ENCODE data around the gene PTGES.

The PTGES gene

GRCh38 chr9:129716091-129716490 lies 36.8 kb downstream of the PTGES start:
- no peak for DNase-seq

- DNase-seq, result no peak
These were observed 38.3 kb downstream of the PTGES start for GRCh38 chr9:129714511-129715061.

GRCh38 chr9:129713402-129713679 lies 39.5 kb downstream of the PTGES start:
- no peak for DNase-seq

- DNase-seq, result no peak
These were observed 40.0 kb downstream of the PTGES start for GRCh38 chr9:129712634-129713401.

GRCh38 chr9:129710169-129710453 lies 42.7 kb downstream of the PTGES start:
- DNase-seq, result no peak

GRCh38 chr9:129709438-129710168 lies 43.2 kb downstream of the PTGES start:
- no peak for DNase-seq

GRCh38 chr9:129708793-129709192 lies 44.0 kb downstream of the PTGES start:
- DNase-seq, result no peak

- no peak for DNase-seq
These were observed 48.0 kb downstream of the PTGES start for GRCh38 chr9:129704807-129705206.

- no peak for DNase-seq
These were observed 49.0 kb downstream of the PTGES start for GRCh38 chr9:129703667-129704355.

GRCh38 chr9:129702589-129703520 lies 50.0 kb downstream of the PTGES start:
- no peak for DNase-seq

GRCh38 chr9:129701549-129701948 lies 51.3 kb downstream of the PTGES start:
- DNase-seq, result no peak

GRCh38 chr9:129701054-129701453 lies 51.8 kb downstream of the PTGES start:
- DNase-seq, result no peak

GRCh38 chr9:129698254-129698757 lies 54.5 kb downstream of the PTGES start:
- DNase-seq, result no peak

GRCh38 chr9:129697656-129698253 lies 55.1 kb downstream of the PTGES start:
- no peak for DNase-seq

GRCh38 chr9:129696944-129697655 lies 55.7 kb downstream of the PTGES start:
- no peak for DNase-seq

GRCh38 chr9:129695870-129696269 lies 57.0 kb downstream of the PTGES start:
- no peak for DNase-seq

- DNase-seq, result no peak
These were observed 58.6 kb downstream of the PTGES start for GRCh38 chr9:129694243-129694646.

GRCh38 chr9:129693741-129694140 lies 59.1 kb downstream of the PTGES start:
- DNase-seq, result no peak

GRCh38 chr9:129692534-129692933 lies 60.3 kb downstream of the PTGES start:
- DNase-seq, result no peak

All from NCI-H187 treated with DMSO at 0.1 percent for 48 hours (cell line).